Osteocyte (in vitro differentiated cells): ENCODE measurements around the gene GLYATL1. TPM values are rescaled to one million over a fixed set of nuclear protein-coding genes. Genes with fewer than 3 reads are reported as not detected.

ENCODE experiments used
- DNase-seq: peaks from one replicate; pipeline ENCODE4 v3.0.0; 2021; ENCODE audit warnings: mixed read lengths; ENCODE audit not compliant: unreplicated experiment; ENCODE audit errors: extremely low spot score
- H3K27ac Mint-ChIP-seq: one replicate; pipeline ENCODE4 v1.8.0; 2021; ENCODE audit warnings: mild to moderate bottlenecking, mixed read lengths; ENCODE audit not compliant: unreplicated experiment
- H3K27me3 Mint-ChIP-seq: one replicate; pipeline ENCODE4 v1.8.0; 2021; ENCODE audit warnings: mixed read lengths; ENCODE audit not compliant: unreplicated experiment
- H3K36me3 Mint-ChIP-seq: one replicate; pipeline ENCODE4 v1.8.0; 2021; ENCODE audit warnings: mixed read lengths; ENCODE audit not compliant: unreplicated experiment
- H3K4me1 Mint-ChIP-seq: one replicate; pipeline ENCODE4 v1.8.0; 2021; ENCODE audit warnings: mixed read lengths; ENCODE audit not compliant: unreplicated experiment
- H3K4me3 Mint-ChIP-seq: one replicate; pipeline ENCODE4 v1.8.0; 2021; ENCODE audit warnings: mild to moderate bottlenecking, moderate library complexity, mixed read lengths; ENCODE audit not compliant: unreplicated experiment
- H3K9me3 Mint-ChIP-seq: one replicate; pipeline ENCODE4 v1.8.0; 2021; ENCODE audit warnings: mixed read lengths; ENCODE audit not compliant: unreplicated experiment
- total RNA-seq: library from RNA; stranded (reverse); gene quantifications from 2 replicates; pipeline ENCODE4 v1.2.1, GENCODE V29; 2021
- TF ChIP-seq, protein P1 (sequence below): fragments of 200-600 bp; sonication (generic); IDR thresholded peaks from 2 replicates; pipeline ENCODE4 v1.5.0; 2021; ENCODE audit warnings: antibody characterized with exemption, mild to moderate bottlenecking, moderate library complexity

The GLYATL1 gene
- total RNA-seq, 1 donor from 2014 or later = not detected

- Mint-ChIP-seq H3K4me1 (no peaks in the 10 kb centered on the region), H3K9me3 (no peaks in the 10 kb centered on the region), H3K27me3 (peaks cover 13% of the 10 kb centered on the region), H3K27ac (no peak overlapping the region), H3K4me3 (no peak overlapping the region), H3K36me3 (no peaks in the 10 kb centered on the region)
- no peak for DNase-seq
- TF ChIP-seq, protein P1, sequence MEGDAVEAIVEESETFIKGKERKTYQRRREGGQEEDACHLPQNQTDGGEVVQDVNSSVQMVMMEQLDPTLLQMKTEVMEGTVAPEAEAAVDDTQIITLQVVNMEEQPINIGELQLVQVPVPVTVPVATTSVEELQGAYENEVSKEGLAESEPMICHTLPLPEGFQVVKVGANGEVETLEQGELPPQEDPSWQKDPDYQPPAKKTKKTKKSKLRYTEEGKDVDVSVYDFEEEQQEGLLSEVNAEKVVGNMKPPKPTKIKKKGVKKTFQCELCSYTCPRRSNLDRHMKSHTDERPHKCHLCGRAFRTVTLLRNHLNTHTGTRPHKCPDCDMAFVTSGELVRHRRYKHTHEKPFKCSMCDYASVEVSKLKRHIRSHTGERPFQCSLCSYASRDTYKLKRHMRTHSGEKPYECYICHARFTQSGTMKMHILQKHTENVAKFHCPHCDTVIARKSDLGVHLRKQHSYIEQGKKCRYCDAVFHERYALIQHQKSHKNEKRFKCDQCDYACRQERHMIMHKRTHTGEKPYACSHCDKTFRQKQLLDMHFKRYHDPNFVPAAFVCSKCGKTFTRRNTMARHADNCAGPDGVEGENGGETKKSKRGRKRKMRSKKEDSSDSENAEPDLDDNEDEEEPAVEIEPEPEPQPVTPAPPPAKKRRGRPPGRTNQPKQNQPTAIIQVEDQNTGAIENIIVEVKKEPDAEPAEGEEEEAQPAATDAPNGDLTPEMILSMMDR = no peak
These were observed 5.6 kb upstream of the GLYATL1 start for GRCh38 chr11:58933661-58934060.

GRCh38 chr11:58934945-58935513 is 4.3 kb upstream of the GLYATL1 start:
- H3K27ac Mint-ChIP-seq = no peak overlapping the region
- no peak for DNase-seq
- no peak overlapping the region for H3K4me3 Mint-ChIP-seq
- TF ChIP-seq, protein P1 = no peak
- H3K36me3 Mint-ChIP-seq = no peaks in the 10 kb centered on the region
- H3K4me1 Mint-ChIP-seq = no peaks in the 10 kb centered on the region
- peaks cover 4% of the 10 kb centered on the region for H3K27me3 Mint-ChIP-seq
- no peaks in the 10 kb centered on the region for H3K9me3 Mint-ChIP-seq

DNA sequence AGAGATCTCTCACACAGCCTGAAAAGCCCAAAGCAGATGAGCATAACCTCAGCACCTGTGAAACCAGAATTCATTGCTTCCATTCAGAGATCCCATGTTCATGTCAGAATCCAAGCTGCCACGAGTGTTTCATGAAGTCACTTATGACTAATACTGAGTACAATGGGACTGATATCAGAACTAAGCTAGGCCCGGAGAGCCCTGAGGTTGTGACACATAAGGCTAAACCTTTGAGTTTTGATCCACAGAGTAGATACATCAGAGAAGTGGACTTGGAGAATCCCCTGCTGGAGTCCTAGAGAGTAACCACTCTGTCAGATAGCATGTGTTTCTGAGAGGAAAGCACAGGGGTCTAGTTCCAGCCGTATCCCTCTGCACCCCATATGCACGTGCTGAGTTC is 890 bp upstream of the GLYATL1 start:
- Mint-ChIP-seq H3K9me3 (no peaks in the 10 kb centered on the region), H3K36me3 (no peaks in the 10 kb centered on the region), H3K4me3 (no peak overlapping the region), H3K4me1 (no peaks in the 10 kb centered on the region), H3K27me3 (peaks cover 2% of the 10 kb centered on the region), H3K27ac (no peak overlapping the region)
- DNase-seq = no peak
- TF ChIP-seq, protein P1 = no peak

DNA sequence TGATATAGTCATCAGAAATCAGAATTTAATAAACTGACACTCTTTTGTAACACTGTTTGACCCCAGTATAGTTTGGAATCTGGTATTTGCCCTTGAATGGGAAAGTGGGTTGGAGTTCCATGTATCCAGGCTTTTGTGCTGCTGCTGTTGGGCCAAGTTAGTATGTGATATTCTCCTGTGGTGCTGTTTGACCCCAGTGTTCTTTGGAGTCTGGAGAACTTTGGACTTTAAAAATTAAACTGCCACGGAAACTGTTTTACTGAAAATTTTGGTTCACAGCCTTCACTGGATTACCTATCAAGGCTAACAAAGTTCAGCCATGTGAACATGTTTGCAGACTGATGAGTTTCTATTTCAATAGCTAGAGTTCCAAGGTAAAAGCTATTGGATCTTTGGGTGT is 740 bp downstream of the GLYATL1 start:
- TF ChIP-seq, protein P1 = no peak
- DNase-seq = no peak
- H3K4me3 Mint-ChIP-seq = no peak overlapping the region
- H3K27ac Mint-ChIP-seq = no peak overlapping the region
- H3K9me3 Mint-ChIP-seq = no peaks in the 10 kb centered on the region
- no peaks in the 10 kb centered on the region for H3K4me1 Mint-ChIP-seq
- H3K27me3 Mint-ChIP-seq = peaks cover 2% of the 10 kb centered on the region
- no peaks in the 10 kb centered on the region for H3K36me3 Mint-ChIP-seq

DNA sequence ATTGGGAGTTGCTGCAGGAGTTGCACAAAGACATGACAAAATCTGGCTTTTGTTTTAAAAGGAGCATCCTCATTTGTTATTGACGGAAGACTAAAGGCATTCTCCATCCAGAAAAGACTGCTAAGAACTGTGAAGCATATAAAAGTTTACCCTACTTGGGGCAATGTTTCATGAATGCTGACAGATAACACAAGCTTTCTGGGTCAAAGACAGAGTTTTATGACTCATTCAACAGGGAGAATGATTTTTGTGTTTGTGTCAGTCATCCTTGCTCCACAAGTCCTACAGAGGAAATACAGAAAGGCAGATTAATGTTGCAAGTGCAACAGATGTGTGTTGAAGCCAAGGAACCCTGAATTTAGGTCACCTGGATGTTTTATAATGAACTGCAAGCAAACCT is 2.5 kb downstream of the GLYATL1 start:
- Mint-ChIP-seq H3K27me3 (peaks cover 2% of the 10 kb centered on the region), H3K4me3 (no peak overlapping the region), H3K9me3 (no peaks in the 10 kb centered on the region), H3K4me1 (no peaks in the 10 kb centered on the region), H3K36me3 (no peaks in the 10 kb centered on the region), H3K27ac (no peak overlapping the region)
- TF ChIP-seq, protein P1 = no peak
- no peak for DNase-seq
